Measurements from ENCODE around the gene TCEAL9.

Gene TCEAL9

GRCh38 chrX:103396186-103396585 lies 39.9 kb downstream of the TCEAL9 start:
- no peaks in the 10 kb centered on the region for H3F3A ChIP-seq (ENCODE audit: low read depth)
- H2AFZ ChIP-seq (ENCODE audit: low read length): no peak overlapping the region
- peaks cover 12% of the 10 kb centered on the region for H3K4me1 ChIP-seq (ENCODE audit: insufficient read depth, low read length, poor library complexity, severe bottlenecking)
- no peak overlapping the region for H3K9ac ChIP-seq (ENCODE audit: low read depth, low read length, poor library complexity, severe bottlenecking)
- H4K20me1 ChIP-seq (ENCODE audit: insufficient read depth, low read length, poor library complexity, severe bottlenecking): no peaks in the 10 kb centered on the region
- H3K27me3 ChIP-seq (ENCODE audit: insufficient read depth, low read length, poor library complexity, severe bottlenecking): no peaks in the 10 kb centered on the region
- H3K4me3 ChIP-seq (ENCODE audit: low read length, poor library complexity, severe bottlenecking): no peak overlapping the region
- no peaks in the 10 kb centered on the region for H3K9me3 ChIP-seq (ENCODE audit: insufficient read depth, low read depth, low read length)
- no peaks in the 10 kb centered on the region for H3K79me2 ChIP-seq (ENCODE audit: insufficient read depth, low read length)
- no peak overlapping the region for H3K4me2 ChIP-seq (ENCODE audit: low read depth, low read length, poor library complexity, severe bottlenecking)
- H3K36me3 ChIP-seq (ENCODE audit: insufficient read depth, low read length): no peaks in the 10 kb centered on the region
- TF ChIP-seq EZH2phosphoT487 (IDR thresholded peaks at IDR 0.05; ENCODE audit: borderline replicate concordance): no peak
- no peak for TF ChIP-seq CTCF (conservative IDR thresholded peaks at IDR 0.05; ENCODE audit: low read length)
- H3K9me2 ChIP-seq (replicated peaks; ENCODE audit: low read depth, low read length): no peaks in the 10 kb centered on the region

GRCh38 chrX:103396660-103397059 lies 40.4 kb downstream of the TCEAL9 start:
- H4K20me1 ChIP-seq (ENCODE audit: insufficient read depth, low read length, poor library complexity, severe bottlenecking): no peaks in the 10 kb centered on the region
- no peaks in the 10 kb centered on the region for H3F3A ChIP-seq (ENCODE audit: low read depth)
- no peak overlapping the region for H3K9ac ChIP-seq (ENCODE audit: low read depth, low read length, poor library complexity, severe bottlenecking)
- no peak overlapping the region for H2AFZ ChIP-seq (ENCODE audit: low read length)
- H3K4me3 ChIP-seq (ENCODE audit: low read length, poor library complexity, severe bottlenecking): no peak overlapping the region
- no peak for TF ChIP-seq CTCF (conservative IDR thresholded peaks at IDR 0.05; ENCODE audit: low read length)
- no peak for TF ChIP-seq EZH2phosphoT487 (IDR thresholded peaks at IDR 0.05; ENCODE audit: borderline replicate concordance)
- H3K9me2 ChIP-seq (replicated peaks; ENCODE audit: low read depth, low read length): no peaks in the 10 kb centered on the region
- no peak overlapping the region for H3K4me2 ChIP-seq (ENCODE audit: low read depth, low read length, poor library complexity, severe bottlenecking)
- H3K4me1 ChIP-seq (ENCODE audit: insufficient read depth, low read length, poor library complexity, severe bottlenecking): peaks cover 12% of the 10 kb centered on the region
- no peaks in the 10 kb centered on the region for H3K79me2 ChIP-seq (ENCODE audit: insufficient read depth, low read length)
- H3K36me3 ChIP-seq (ENCODE audit: insufficient read depth, low read length): no peaks in the 10 kb centered on the region
- H3K27me3 ChIP-seq (ENCODE audit: insufficient read depth, low read length, poor library complexity, severe bottlenecking): no peaks in the 10 kb centered on the region
- no peaks in the 10 kb centered on the region for H3K9me3 ChIP-seq (ENCODE audit: insufficient read depth, low read depth, low read length)

- H3K79me2 ChIP-seq (ENCODE audit: insufficient read depth, low read length): no peaks in the 10 kb centered on the region
- H3K9me2 ChIP-seq (replicated peaks; ENCODE audit: low read depth, low read length): no peaks in the 10 kb centered on the region
- no peaks in the 10 kb centered on the region for H3K36me3 ChIP-seq (ENCODE audit: insufficient read depth, low read length)
- H4K20me1 ChIP-seq (ENCODE audit: insufficient read depth, low read length, poor library complexity, severe bottlenecking): no peaks in the 10 kb centered on the region
- peaks cover 12% of the 10 kb centered on the region for H3K4me1 ChIP-seq (ENCODE audit: insufficient read depth, low read length, poor library complexity, severe bottlenecking)
- no peaks in the 10 kb centered on the region for H3K9me3 ChIP-seq (ENCODE audit: insufficient read depth, low read depth, low read length)
- H3F3A ChIP-seq (ENCODE audit: low read depth): no peaks in the 10 kb centered on the region
- no peak overlapping the region for H3K9ac ChIP-seq (ENCODE audit: low read depth, low read length, poor library complexity, severe bottlenecking)
- no peaks in the 10 kb centered on the region for H3K27me3 ChIP-seq (ENCODE audit: insufficient read depth, low read length, poor library complexity, severe bottlenecking)
- H2AFZ ChIP-seq (ENCODE audit: low read length): no peak overlapping the region
- no peak for TF ChIP-seq EZH2phosphoT487 (IDR thresholded peaks at IDR 0.05; ENCODE audit: borderline replicate concordance)
- TF ChIP-seq CTCF (conservative IDR thresholded peaks at IDR 0.05; ENCODE audit: low read length): no peak
- no peak overlapping the region for H3K4me3 ChIP-seq (ENCODE audit: low read length, poor library complexity, severe bottlenecking)
- H3K4me2 ChIP-seq (ENCODE audit: low read depth, low read length, poor library complexity, severe bottlenecking): peak overlapping the region; percentile 50
Observed at GRCh38 chrX:103397707-103398106, 41.4 kb downstream of the TCEAL9 start.

All from Loucy (cell line).